EH (cell line): ENCODE results near the gene SFMBT2.
"Not testable (repeated sequence)": the region's sequence is repeated elsewhere in the genome, so short reads cannot be mapped to it uniquely, and the experiment has no call there.

Source experiments
- DNase-seq: peaks from one replicate; pipeline ENCODE4 v3.0.0-alpha.2; 2015; ENCODE audit warnings: low read depth

Gene SFMBT2

GRCh38 chr10:7225133-7225532 is 185.7 kb downstream of the SFMBT2 start:
- no peak for DNase-seq

DNA sequence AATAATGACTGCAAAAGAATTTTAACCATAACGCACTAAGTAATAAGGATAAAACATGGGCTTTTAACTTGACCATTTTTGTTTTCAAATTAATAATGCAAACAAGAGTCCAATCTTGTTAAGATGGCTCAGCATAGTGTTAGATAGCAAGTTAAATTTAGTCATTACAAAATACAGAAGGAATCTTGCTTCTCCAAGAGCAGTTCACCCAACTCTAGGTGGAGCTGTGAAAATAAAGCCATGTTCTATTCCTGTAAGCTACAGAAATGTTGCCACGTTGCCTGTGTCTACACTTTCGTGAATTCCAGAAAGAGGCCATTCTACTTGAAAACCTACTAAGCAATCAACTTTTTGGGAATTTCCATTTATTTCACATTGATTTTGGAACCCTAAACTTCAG is 191.9 kb downstream of the SFMBT2 start:
- no peak for DNase-seq

DNA sequence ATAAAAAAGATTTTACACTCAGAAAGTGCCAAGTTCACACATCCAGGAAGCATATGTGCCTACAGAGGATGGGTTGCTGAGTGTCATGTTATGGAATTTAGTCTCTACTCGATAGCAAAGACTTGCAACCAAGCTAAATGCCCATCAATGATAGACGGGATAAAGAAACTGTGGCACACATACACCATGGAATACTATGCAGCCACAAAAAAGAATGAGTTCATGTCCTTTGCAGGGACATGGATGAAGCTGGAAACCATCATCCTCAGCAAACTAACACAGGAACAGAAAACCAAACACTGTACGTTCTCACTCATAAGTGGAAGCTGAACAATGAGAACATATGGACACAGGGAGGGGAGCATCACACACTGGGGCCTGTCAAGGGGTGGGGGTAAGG is 198.1 kb downstream of the SFMBT2 start:
- DNase-seq, result not testable (repeated sequence)

- no peak for DNase-seq
These were observed 198.8 kb downstream of the SFMBT2 start for GRCh38 chr10:7211857-7212577.

DNA sequence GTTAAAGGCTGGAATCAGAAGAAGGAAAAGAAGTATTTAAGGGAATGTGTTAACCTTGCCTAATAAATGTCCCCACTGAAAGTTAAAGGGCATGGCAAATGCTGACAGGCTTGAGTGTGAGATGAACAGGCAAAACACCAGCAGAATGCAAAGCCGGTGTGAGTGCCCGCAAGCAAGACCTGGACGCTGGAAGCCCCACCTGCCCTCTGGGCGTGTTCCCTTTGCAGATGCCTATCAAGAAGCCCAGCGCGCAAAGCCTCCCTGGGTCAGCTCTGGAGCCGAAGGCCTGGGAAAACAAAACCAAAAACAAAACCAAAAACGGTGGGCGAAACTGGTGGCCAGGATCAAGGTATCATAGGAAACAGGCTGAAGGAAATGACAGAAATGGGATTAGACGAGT is 200.3 kb downstream of the SFMBT2 start:
- no peak for DNase-seq

- no peak for DNase-seq
These were observed 201.4 kb downstream of the SFMBT2 start for GRCh38 chr10:7209458-7209857.

- DNase-seq, result no peak
These were observed 204.3 kb downstream of the SFMBT2 start for GRCh38 chr10:7206412-7207100.

- DNase-seq, result no peak
These were observed 205.2 kb downstream of the SFMBT2 start for GRCh38 chr10:7205656-7206055.

DNA sequence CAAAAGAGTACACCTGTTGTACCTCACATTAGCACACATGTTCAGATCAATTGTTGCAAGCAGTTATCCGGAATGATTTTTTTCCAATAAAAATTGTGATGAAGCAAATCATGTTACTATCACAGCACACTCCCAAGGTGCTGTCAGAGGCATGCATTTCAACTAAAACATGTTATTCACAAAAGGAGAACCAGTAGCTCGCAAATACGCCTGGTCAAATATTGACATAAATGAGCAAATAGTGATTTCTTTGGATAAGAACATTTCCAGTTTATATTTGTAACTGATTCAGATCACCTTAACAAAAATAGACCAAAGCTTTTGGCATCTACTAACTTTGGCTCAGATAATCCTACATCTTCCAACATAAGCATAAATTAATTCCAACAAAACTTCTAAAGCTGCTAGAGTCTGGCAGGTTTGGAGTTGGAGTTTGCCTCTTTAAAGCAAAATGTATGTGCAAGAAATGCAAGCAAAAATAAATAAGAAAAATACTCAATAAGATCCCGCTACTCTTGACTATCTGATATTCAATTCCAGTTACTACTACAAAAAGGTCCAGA is 208.0 kb downstream of the SFMBT2 start:
- no peak for DNase-seq

DNA sequence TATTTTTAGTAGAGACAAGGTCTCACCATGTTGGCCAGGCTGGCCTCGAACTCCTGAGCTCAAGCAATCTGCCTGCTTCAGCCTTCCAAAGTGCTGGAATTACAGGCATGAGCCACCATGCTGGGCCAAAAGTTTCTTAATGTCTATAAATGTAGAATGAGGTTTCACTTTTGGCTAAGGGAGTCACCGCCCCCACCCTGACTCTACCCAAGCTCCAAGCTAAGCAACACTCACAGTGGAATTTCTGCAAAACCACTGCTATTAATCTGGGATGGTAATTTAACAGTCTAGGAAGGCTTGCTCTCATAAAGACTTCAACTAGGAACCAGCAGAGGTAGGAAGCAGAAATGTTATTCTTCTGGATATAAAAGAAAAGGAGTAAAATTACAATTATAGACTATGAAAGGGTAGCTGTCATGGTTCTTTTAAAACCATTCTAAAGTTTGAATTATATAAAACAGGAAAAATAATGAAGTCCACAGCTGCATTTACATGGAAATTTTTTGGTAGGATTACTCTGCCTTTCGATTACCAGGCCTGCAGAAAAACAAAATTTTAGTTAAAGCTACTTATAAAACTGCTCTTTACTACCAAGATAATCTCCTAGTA is 211.6 kb downstream of the SFMBT2 start:
- no peak for DNase-seq

DNA sequence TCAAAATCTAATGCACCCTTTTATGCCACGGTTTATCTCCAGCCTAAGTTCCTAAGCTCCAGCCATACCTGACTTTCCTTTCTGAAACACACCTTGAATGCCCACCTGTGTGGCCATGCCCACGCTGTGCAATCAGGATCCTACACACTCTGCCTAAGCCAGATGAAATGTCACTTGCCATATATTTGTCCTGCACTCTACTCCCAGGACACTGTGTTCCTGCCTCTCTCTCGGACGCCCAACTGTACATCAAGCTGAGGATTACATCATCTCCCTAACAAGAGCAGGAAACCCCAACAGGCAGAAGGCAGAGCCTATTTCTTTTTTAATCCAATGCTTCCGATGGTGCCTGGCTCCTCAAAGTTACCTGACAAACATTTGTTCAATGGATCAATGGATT is 214.6 kb downstream of the SFMBT2 start:
- DNase-seq, result no peak

GRCh38 chr10:7195118-7195517 is 215.7 kb downstream of the SFMBT2 start:
- DNase-seq, result no peak

DNA sequence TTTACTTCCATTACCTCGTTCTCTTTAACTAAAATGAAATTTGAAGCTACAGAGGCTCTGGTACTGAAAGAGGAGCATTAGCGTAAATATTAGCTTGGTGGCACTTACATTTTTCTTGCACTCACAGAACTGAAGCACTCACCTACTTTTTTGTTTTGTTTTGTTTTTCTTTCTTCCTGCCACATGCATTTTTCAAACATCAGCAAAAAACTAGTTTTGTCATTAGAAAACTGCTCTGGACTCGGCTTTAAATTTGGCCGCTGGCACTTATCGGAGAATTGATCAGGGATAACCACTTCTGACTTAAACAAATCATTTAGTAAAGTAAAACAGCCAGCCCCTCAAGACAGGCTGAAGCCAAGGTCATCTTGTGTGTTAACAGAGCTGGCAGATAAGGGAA is 216.3 kb downstream of the SFMBT2 start:
- DNase-seq, result no peak

DNA sequence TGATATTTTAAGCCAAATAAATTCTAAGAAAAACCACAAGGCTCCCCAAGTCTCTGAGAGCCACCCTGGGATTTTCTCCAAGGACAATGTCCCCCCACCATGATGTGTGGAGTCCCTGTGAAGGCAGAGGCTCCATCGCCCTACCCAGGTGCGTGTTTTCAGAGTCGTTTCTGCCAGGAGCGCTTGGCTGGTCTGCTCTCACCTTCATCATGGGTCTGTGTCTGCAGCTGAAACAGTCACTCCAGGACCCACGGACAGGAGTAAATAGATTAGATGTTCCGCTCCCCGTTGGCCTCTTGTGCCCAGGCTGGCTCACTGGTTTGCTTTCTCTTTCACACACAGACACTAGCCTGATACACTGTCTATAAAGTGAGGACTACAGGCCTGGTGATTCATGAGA is 217.5 kb downstream of the SFMBT2 start:
- DNase-seq, result no peak

GRCh38 chr10:7192831-7193361 is 217.9 kb downstream of the SFMBT2 start:
- DNase-seq, result no peak

GRCh38 chr10:7192061-7192460 is 218.8 kb downstream of the SFMBT2 start:
- no peak for DNase-seq

DNA sequence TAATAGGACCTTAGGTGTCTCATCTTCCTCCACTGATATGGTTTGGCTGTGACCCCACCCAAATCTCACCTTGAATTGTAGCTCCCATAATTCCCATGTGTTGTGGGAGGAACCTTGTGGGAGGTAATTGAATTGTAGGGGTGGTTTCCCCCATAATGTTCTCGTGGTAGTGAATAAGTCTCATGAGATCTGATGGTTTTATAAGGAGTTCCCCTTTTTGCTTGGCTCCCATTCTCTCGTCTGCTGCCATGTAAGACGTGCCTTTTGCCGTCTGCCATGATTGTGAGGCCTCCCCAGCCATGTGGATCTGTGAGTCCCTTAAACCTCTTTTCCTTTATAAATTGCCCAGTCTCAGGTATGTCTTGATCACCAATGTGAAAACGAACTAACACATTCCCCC is 220.1 kb downstream of the SFMBT2 start:
- DNase-seq, result not testable (repeated sequence)

- no peak for DNase-seq
These were observed 220.9 kb downstream of the SFMBT2 start for GRCh38 chr10:7189909-7190308.

- DNase-seq, result no peak
These were observed 222.3 kb downstream of the SFMBT2 start for GRCh38 chr10:7188456-7189050.

DNA sequence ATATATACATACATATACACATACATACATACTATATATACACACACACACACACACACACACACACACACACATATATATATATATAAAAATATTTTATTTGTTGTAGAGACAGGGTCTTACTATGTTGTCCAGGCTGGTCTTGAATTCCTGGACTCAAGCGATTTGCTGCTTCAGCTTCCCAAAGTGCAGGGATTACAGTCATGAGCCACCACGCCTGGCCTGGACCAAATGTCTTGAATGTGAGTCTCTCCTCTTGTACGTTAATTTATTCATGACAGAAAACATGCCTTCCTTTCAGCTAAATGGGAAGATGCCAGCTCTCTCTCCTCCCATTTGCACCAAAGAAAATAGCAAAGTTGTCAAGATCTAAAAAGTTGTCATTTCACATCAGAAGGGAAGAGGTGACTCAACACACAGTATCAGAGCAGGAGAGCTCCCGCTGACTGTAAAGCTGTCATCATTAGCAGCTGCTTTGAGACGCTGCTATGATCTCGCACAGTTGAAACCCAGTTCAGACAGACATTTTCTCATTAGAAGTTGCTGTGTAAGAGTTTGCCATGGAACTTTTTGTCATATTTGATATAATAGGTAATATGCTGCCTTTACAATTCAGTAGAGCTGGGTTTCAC is 224.3 kb downstream of the SFMBT2 start:
- no peak for DNase-seq

DNA sequence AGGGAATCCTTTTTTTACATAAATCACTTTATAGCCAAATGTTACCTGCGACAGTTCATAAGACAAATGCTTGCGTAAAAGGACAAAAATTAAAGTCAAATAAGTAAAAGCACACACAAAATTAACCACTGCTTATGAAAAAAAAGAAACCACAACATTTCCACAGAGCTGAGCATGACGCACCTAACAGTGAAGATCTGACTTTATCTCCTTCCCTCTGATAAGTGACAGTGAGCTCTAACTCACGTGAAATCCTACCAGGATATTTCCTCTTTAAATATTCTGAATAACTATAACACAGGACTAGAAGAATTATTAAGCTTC is 225.5 kb downstream of the SFMBT2 start:
- no peak for DNase-seq
